OCI-LY3 (cell line): Measurements from ENCODE around the gene EXOC3L1.

Experiments
- H2AFZ ChIP-seq: fragments of 200-600, 300-600 bp; shearing (Covaris generic); 2 replicates; pipeline ENCODE4 v1.6.0; 2014; ENCODE audit warnings: antibody characterized with exemption, low read depth, low read length
- H3K27ac ChIP-seq: fragments of 200-600, 300-600 bp; sonication (generic); 2 replicates; pipeline ENCODE4 v1.5.1; 2014; ENCODE audit warnings: mild to moderate bottlenecking, low read length, moderate library complexity, mixed read lengths
- H3K27me3 ChIP-seq: fragments of 200-600, 300-600 bp; sonication (generic); 2 replicates; pipeline ENCODE4 v1.6.1; 2014; ENCODE audit warnings: low read depth, low read length, mixed read lengths
- H3K36me3 ChIP-seq: fragments of 200-600, 300-600 bp; sonication (generic); replicated peaks from 2 replicates; pipeline ENCODE3; 2014; ENCODE audit warnings: low read depth, low read length, mixed read lengths
- H3K4me1 ChIP-seq: fragments of 300-600, 200-600 bp; sonication (generic); 2 replicates; pipeline ENCODE4 v1.6.1; 2014; ENCODE audit warnings: low read length, mixed read lengths
- H3K4me2 ChIP-seq: fragments of 200-600, 300-600 bp; sonication (generic); 2 replicates; pipeline ENCODE4 v1.6.1; 2014; ENCODE audit warnings: low read length, mixed read lengths
- H3K4me3 ChIP-seq: fragments of 300-600, 200-600 bp; sonication (generic); 2 replicates; pipeline ENCODE4 v1.5.1; 2014; ENCODE audit warnings: antibody characterized with exemption, mild to moderate bottlenecking, low read length, moderate library complexity
- H3K79me2 ChIP-seq: fragments of 300-600, 200-600 bp; shearing (Covaris generic); 2 replicates; pipeline ENCODE4 v1.6.1; 2014; ENCODE audit warnings: mild to moderate bottlenecking, low read length, mixed read lengths
- H3K9ac ChIP-seq: fragments of 300-600, 200-600 bp; shearing (Covaris generic); 2 replicates; pipeline ENCODE4 v1.6.0; 2014; ENCODE audit warnings: mild to moderate bottlenecking, low read length, moderate library complexity
- H3K9me3 ChIP-seq: fragments of 200-600, 300-600 bp; shearing (Covaris generic); 2 replicates; pipeline ENCODE4 v1.6.1; 2014; ENCODE audit warnings: low read length, mixed read lengths; ENCODE audit not compliant: insufficient read depth
- H4K20me1 ChIP-seq: fragments of 200-600, 300-600 bp; sonication (generic); 2 replicates; pipeline ENCODE4 v1.6.1; 2016; ENCODE audit warnings: low read length, mixed read lengths; ENCODE audit not compliant: insufficient read depth
- EZH2phosphoT487 ChIP-seq: fragments of 200-600 bp; shearing (Covaris generic); IDR thresholded peaks from 2 replicates; pipeline ENCODE4 v1.6.1; 2018; ENCODE audit warnings: antibody characterized with exemption, mixed run types, low read depth
- TF ChIP-seq, protein P1 (sequence below): fragments of 200-600, 300-600 bp; sonication (generic); IDR thresholded peaks from 2 replicates; pipeline ENCODE4 v1.5.1; 2014; ENCODE audit warnings: antibody characterized with exemption, low read length, low read depth

EXOC3L1 gene

DNA sequence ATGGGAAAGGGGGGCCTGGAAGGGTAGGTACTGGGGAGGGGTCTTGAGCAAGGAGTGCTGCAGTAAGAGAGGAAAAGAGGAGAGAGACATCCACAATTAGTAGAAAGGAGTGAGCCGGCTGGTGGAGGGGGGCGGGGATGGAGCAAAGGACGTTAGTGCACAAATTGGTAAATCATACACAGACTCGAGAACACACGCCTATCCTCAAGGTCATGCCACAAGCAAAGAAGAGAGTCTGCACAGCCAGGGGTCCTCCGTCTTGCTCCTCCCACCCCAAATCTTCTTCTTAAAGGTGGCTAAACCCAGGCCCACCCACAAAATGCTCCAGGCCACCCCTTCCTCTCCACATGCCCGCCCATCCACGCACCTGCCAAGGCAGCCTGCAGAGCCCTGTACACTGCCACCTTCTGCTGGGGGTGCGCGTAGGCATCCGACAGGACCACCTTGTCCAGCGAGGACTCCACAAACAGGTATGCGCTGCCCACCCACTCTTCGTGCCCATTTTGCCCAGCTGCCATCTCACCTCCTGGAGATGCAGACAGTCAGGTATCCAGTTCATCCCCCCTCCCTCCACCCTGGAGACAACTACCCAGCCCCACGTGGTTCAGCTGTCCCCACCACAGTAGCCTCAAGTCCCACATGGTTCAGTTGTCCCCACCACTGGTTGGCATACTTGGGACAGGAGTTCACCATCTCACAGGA, 33.6 kb downstream of the EXOC3L1 start:
- H3K4me3 ChIP-seq = no peak overlapping the region
- H3K27me3 ChIP-seq = no peaks in the 10 kb centered on the region
- no peaks in the 10 kb centered on the region for H3K9me3 ChIP-seq
- peaks cover 10% of the 10 kb centered on the region for H3K36me3 ChIP-seq
- H3K4me1 ChIP-seq = peaks cover 20% of the 10 kb centered on the region
- no peak overlapping the region for H2AFZ ChIP-seq
- H3K79me2 ChIP-seq = peaks cover 14% of the 10 kb centered on the region
- no peak overlapping the region for H3K27ac ChIP-seq
- H3K4me2 ChIP-seq = no peak overlapping the region
- H4K20me1 ChIP-seq = no peaks in the 10 kb centered on the region
- no peak overlapping the region for H3K9ac ChIP-seq
- TF ChIP-seq, protein P1, sequence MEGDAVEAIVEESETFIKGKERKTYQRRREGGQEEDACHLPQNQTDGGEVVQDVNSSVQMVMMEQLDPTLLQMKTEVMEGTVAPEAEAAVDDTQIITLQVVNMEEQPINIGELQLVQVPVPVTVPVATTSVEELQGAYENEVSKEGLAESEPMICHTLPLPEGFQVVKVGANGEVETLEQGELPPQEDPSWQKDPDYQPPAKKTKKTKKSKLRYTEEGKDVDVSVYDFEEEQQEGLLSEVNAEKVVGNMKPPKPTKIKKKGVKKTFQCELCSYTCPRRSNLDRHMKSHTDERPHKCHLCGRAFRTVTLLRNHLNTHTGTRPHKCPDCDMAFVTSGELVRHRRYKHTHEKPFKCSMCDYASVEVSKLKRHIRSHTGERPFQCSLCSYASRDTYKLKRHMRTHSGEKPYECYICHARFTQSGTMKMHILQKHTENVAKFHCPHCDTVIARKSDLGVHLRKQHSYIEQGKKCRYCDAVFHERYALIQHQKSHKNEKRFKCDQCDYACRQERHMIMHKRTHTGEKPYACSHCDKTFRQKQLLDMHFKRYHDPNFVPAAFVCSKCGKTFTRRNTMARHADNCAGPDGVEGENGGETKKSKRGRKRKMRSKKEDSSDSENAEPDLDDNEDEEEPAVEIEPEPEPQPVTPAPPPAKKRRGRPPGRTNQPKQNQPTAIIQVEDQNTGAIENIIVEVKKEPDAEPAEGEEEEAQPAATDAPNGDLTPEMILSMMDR = no peak

DNA sequence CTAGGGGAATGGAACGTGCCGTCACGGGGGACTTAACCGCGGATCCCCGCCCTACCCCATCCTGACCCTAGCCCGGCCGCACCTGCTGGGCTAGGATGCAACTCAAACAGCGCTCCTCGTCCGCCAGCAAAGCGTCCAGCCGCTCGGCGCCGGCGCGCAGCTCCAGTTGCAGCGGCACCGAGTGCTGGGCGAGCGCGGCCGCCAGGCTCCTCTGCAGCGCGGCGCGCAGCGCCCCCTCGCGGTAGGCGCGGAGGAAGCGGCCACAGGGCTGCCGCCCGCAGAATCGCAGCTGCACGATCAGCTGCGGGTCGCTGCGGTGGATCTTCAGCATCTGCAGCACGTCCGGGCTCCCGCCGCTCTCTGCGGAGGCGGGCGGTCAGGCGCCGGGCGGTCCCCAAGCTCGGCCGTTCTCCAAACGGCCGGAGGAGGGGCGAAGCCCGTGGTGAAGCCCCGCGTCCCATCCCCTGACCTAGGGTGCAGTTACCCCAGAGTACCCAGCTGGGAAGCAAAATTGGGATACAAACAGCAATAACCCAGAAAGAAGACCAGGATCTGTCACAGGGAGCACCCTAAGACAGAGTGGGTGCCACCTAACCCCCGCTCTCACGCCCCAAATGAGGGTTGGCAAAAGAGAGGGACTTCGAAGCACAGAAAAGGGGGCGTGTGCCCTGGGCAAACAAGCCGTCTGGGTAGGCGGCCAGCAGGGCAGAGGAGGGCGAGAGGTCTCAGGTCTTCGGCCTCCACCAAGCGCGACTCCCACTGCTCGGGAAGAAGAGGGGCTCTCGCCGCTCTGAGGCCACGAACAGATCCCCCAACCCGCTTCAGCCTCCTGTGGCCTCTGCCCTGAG, 34.4 kb downstream of the EXOC3L1 start:
- Histone ChIP-seq H3K27me3 (no peaks in the 10 kb centered on the region), H2AFZ (no peak overlapping the region), H3K9ac (no peak overlapping the region), H3K4me1 (peaks cover 14% of the 10 kb centered on the region), H3K36me3 (peaks cover 6% of the 10 kb centered on the region), H3K9me3 (no peaks in the 10 kb centered on the region), H4K20me1 (no peaks in the 10 kb centered on the region), H3K79me2 (peaks cover 9% of the 10 kb centered on the region), H3K4me3 (no peak overlapping the region), H3K4me2 (no peak overlapping the region), H3K27ac (no peak overlapping the region)
- TF ChIP-seq, protein P1 = peak; percentile 33
- no peak for TF ChIP-seq EZH2phosphoT487

DNA sequence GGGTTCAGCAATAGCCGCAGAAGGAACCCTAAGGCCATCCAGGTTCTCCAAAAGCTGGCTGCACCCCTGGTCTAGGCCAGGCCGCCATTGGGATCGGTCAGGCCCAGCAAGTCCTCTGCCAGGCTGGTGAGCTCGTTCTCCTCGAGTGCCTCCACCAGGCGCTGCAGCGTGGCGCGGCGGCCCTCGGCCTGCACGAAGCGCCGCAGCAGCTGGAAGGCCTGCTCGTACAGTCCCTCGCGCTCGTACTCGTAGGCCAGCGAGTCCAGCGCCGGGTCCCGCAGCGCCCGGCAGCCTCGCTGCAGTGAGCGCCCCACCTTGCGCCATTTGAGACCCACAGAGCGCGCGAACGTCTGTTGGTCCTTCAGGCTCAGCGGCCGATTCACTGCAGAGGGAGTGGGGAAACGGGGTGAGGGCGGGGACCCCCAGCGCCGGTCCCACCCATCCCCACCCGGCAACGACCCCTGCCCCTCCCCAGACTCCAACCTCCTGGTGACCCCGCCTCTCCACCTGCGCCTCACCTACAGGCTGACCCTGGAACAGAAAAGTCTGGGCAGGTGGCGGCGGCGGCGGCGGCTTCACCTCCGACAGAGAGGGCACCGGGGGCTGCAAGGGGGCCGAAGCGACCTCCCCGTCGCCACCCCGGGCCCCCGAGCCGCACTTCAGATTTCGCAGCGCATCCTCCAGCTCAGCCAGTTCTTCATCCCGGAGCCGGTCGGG, 35.2 kb downstream of the EXOC3L1 start:
- Histone ChIP-seq H3K27me3 (no peaks in the 10 kb centered on the region), H3K4me1 (peaks cover 13% of the 10 kb centered on the region), H3K27ac (no peak overlapping the region), H2AFZ (no peak overlapping the region), H3K36me3 (peaks cover 5% of the 10 kb centered on the region), H3K9me3 (no peaks in the 10 kb centered on the region), H3K79me2 (peaks cover 8% of the 10 kb centered on the region), H4K20me1 (no peaks in the 10 kb centered on the region), H3K9ac (no peak overlapping the region), H3K4me3 (no peak overlapping the region), H3K4me2 (no peak overlapping the region)
- no peak for TF ChIP-seq EZH2phosphoT487
- TF ChIP-seq, protein P1 = no peak
